ENCODE measurements around the gene TMEFF2. TPM values are rescaled to one million over a fixed set of nuclear protein-coding genes. Genes with fewer than 3 reads are reported as not detected.

Gene TMEFF2
- total and polyA plus RNA-seq, 2 of the 8 experiments (the other 6 are each of a cell fraction or from before 2014, with no cell fraction given), result 0.91 to 3.7 TPM

DNA sequence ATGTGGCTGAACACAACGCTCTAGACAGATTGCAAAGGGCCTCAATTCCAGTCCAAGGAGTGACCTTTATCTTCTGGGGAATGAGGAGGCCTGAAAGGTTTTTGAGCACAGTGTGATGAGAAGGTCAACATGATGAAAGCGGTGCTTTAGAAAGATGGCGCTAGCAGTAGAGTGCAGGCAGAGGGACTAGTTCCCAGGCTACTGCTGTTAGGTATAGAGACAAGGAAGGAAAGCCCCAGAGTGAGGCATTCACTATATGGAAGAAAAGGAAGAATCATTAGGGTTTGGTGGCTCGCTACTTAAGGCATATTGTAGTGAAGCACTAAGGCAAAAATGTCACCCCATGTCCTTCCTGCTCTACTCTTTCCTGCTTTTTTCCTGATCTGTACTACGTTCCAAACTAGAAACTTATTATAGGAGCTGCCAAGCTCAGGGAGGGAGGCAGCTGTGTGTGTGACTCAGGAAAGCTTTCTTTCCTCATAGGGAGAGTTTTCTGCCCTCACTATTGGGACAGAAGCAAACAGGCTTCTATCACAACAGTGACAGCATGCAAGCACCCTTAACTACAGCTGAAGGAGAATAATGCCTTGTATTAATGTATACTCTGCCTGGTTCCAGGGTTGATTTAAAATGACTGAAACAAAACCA, 187.0 kb downstream of the TMEFF2 start:
- H3K56ac ChIP-seq (replicated peaks; ENCODE audit: insufficient read length, low read depth, low read length), result no peak overlapping the region
- TF ChIP-seq MAX (IDR thresholded peaks at IDR 0.05) (no peak), ATF2 (IDR thresholded peaks at IDR 0.05; ENCODE audit: low read length) (no peak), RNF2 (IDR thresholded peaks at IDR 0.05; ENCODE audit: borderline replicate concordance, low read depth, low read length, missing control alignments, poor library complexity, severe bottlenecking) (no peak), E2F6 (IDR thresholded peaks at IDR 0.05) (no peak), TEAD4 (IDR thresholded peaks at IDR 0.05; ENCODE audit: low read depth, low read length) (no peak), POLR2A (IDR thresholded peaks at IDR 0.05; ENCODE audit: control extremely low read depth in 1 of 2, low read depth in 2 of 2, low read length in 2 of 2) (no peak), TAF7 (optimal IDR thresholded peaks at IDR 0.05; ENCODE audit: borderline replicate concordance, low read depth, low read length) (no peak), BCL11A (IDR thresholded peaks at IDR 0.05; ENCODE audit: low read depth in 2 of 2, low read length in 2 of 2) (no peak), MAFK (IDR thresholded peaks at IDR 0.05; ENCODE audit: low read depth, low read length) (no peak), KDM4A (IDR thresholded peaks at IDR 0.05; ENCODE audit: low read depth, low read length, severe bottlenecking) (no peak)

More for the DNA sequence above, 187.0 kb downstream of the TMEFF2 start:
- WGBS, 2 experiments (ENCODE audit: extremely low coverage in 1 of 2, insufficient coverage in 1 of 2, insufficient read length in 1 of 2, insufficient replicate concordance in 2 of 2, low coverage in 1 of 2, low lambda C conversion rate in 2 of 2, missing lambda C conversion rate in 1 of 2), result 85% methylated on average over 5 of the region's 5 CpGs; no CpG with 5 or more reads in 1 of the 2 experiments
- no peak for DNase-seq (ENCODE audit: low read depth in 1 of 2, low spot score in 2 of 2)
- Histone ChIP-seq H3K4me3 (ENCODE audit: extremely low read depth in 1 of 4, insufficient read depth in 2 of 4, low read depth in 3 of 4, low read length in 4 of 4) (no peak overlapping the region), H3K23me2 (ENCODE audit: low read depth, low read length) (no peaks in the 10 kb centered on the region), H3K79me2 (ENCODE audit: control insufficient read depth in 1 of 2, insufficient read depth in 2 of 2, low read length in 2 of 2) (no peaks in the 10 kb centered on the region), H2BK20ac (ENCODE audit: low read length) (no peak overlapping the region), H3K79me1 (ENCODE audit: low read depth, low read length) (no peaks in the 10 kb centered on the region), H2BK5ac (ENCODE audit: low read depth, low read length) (no peak overlapping the region), H2AK5ac (ENCODE audit: low read depth, low read length) (no peak overlapping the region), H3K27ac (ENCODE audit: low read depth, low read length) (no peak overlapping the region), H3K4me2 (ENCODE audit: insufficient read depth in 1 of 2, low read depth in 2 of 2, low read length in 2 of 2) (no peak overlapping the region), H3K23ac (ENCODE audit: insufficient read length) (no peak overlapping the region), H3K18ac (ENCODE audit: extremely low read depth, low read length) (no peak overlapping the region), H3K4ac (replicated peaks; ENCODE audit: insufficient read length, low read depth, low read length) (no peak overlapping the region), H4K91ac (replicated peaks; ENCODE audit: insufficient read length, low read length) (no peak overlapping the region), H3K36me3 (ENCODE audit: control insufficient read depth in 2 of 4, insufficient read depth in 4 of 4, low read length in 3 of 4) (no peaks in the 10 kb centered on the region), H3K4me1 (replicated peaks in 1 of 4; ENCODE audit: control insufficient read depth in 3 of 4, insufficient read depth in 4 of 4, low read length in 3 of 4) (peaks cover 0 to 7% (median 0%) of the 10 kb centered on the region in 4 experiments; a peak in 1 of 7 replicates), H2BK15ac (ENCODE audit: low read length) (no peak overlapping the region), H3K27me3 (replicated peaks in 1 of 4; ENCODE audit: control insufficient read depth in 3 of 4, extremely low read depth in 1 of 4, insufficient read depth in 3 of 4, low read length in 3 of 4) (no peaks in the 10 kb centered on the region), H2AFZ (ENCODE audit: low read length) (peak overlapping the region; percentile 49; the same call in 1 of the 2 replicates), H4K5ac (ENCODE audit: insufficient read length, low read depth, low read length) (no peak overlapping the region), H2BK12ac (ENCODE audit: low read depth, low read length) (no peak overlapping the region), H4K8ac (ENCODE audit: extremely low read depth, insufficient read depth, low read length) (no peak overlapping the region), H4K20me1 (replicated peaks in 1 of 2; ENCODE audit: control insufficient read depth in 1 of 2, insufficient read depth in 2 of 2, low read length in 2 of 2) (no peaks in the 10 kb centered on the region), H2BK120ac (replicated peaks; ENCODE audit: low read depth, low read length) (no peak overlapping the region), H3K9me3 (ENCODE audit: insufficient read depth in 2 of 2, low read depth in 1 of 2, low read length in 1 of 2) (no peaks in the 10 kb centered on the region), H3K14ac (ENCODE audit: insufficient read length) (no peak overlapping the region), H3K9ac (replicated peaks in 1 of 4; ENCODE audit: extremely low read depth in 1 of 4, low read depth in 3 of 4, low read length in 3 of 4) (no peak overlapping the region)
- ChIA-PET POLR2A (ENCODE audit: partially characterized antibody) (no interaction called here), CTCF (ENCODE audit: partially characterized antibody) (interaction anchor here (1.2 to 1.8 kb wide), 2 partner anchors 21 to 39 kb away, joined by 3 to 8 read pairs; no protein-coding TSS in a partner anchor)
- FAIRE-seq, result no peak

All from H1 (cell line).